H9 (cell line): ENCODE data around the gene USP7. TPM values are rescaled to one million over a fixed set of nuclear protein-coding genes. Genes with fewer than 3 reads are reported as not detected.

Experiments used
- DNase-seq: peaks from one replicate; pipeline ENCODE4 v3.0.0-alpha.2; 2017
- H2AFZ ChIP-seq: one replicate; pipeline ENCODE4 v1.6.1; 2013; ENCODE audit warnings: mild to moderate bottlenecking, low read length, control low read depth, moderate library complexity
- H2AK5ac ChIP-seq: 2 replicates; pipeline ENCODE4 v1.6.1; 2013; ENCODE audit warnings: low read length, control low read depth, mixed read lengths; ENCODE audit not compliant: insufficient read length
- H2BK120ac ChIP-seq: one replicate; pipeline ENCODE4 v1.6.1; 2013; ENCODE audit warnings: low read depth, mild to moderate bottlenecking, low read length, control low read depth, inconsistent platforms; ENCODE audit not compliant: poor library complexity, severe bottlenecking
- H2BK12ac ChIP-seq: 2 replicates; pipeline ENCODE4 v1.6.1; 2013; ENCODE audit warnings: low read length, control low read depth, mixed read lengths, low read depth; ENCODE audit not compliant: insufficient read length
- H2BK15ac ChIP-seq: 2 replicates; pipeline ENCODE4 v1.6.1; 2013; ENCODE audit warnings: low read depth, low read length, control low read depth
- H2BK20ac ChIP-seq: one replicate; pipeline ENCODE4 v1.6.1; 2013; ENCODE audit warnings: low read depth, mild to moderate bottlenecking, low read length, control low read depth, inconsistent platforms; ENCODE audit not compliant: poor library complexity, severe bottlenecking
- H2BK5ac ChIP-seq: 2 replicates; pipeline ENCODE4 v1.6.1; 2013; ENCODE audit warnings: low read length, control low read depth, mixed read lengths; ENCODE audit not compliant: insufficient read length
- H3K14ac ChIP-seq: 2 replicates; pipeline ENCODE4 v1.6.1; 2013; ENCODE audit warnings: low read length, control low read depth; ENCODE audit not compliant: insufficient read depth
- H3K18ac ChIP-seq: 2 replicates; pipeline ENCODE4 v1.6.1; 2013; ENCODE audit warnings: low read depth, mild to moderate bottlenecking, mixed read lengths, low read length, control low read depth; ENCODE audit not compliant: insufficient read length
- H3K23ac ChIP-seq: 2 replicates; pipeline ENCODE4 v1.6.1; 2013; ENCODE audit warnings: low read length, control low read depth, mixed read lengths, low read depth; ENCODE audit not compliant: insufficient read length
- H3K23me2 ChIP-seq: 2 replicates; pipeline ENCODE4 v1.6.1; 2013; ENCODE audit warnings: low read depth, mild to moderate bottlenecking, mixed read lengths, low read length, control low read depth; ENCODE audit not compliant: insufficient read length, poor library complexity, severe bottlenecking
- H3K27ac ChIP-seq: 2 replicates; pipeline ENCODE4 v1.5.1; 2013; ENCODE audit warnings: low read length, control low read depth, mixed read lengths, low read depth; ENCODE audit not compliant: insufficient read length
- H3K27me3 ChIP-seq: 2 replicates; pipeline ENCODE4 v1.6.1; 2013; ENCODE audit warnings: low read length, control low read depth, inconsistent platforms; ENCODE audit not compliant: insufficient read depth
- H3K4ac ChIP-seq: 2 replicates; pipeline ENCODE4 v1.6.1; 2013; ENCODE audit warnings: low read depth, mild to moderate bottlenecking, control low read depth, inconsistent platforms, low read length, moderate library complexity
- H3K4me1 ChIP-seq: 2 replicates; pipeline ENCODE4 v1.6.1; 2013; ENCODE audit warnings: low read length, control low read depth, inconsistent platforms; ENCODE audit not compliant: insufficient read depth
- H3K4me2 ChIP-seq: 2 replicates; pipeline ENCODE4 v1.6.1; 2013; ENCODE audit warnings: low read length, control low read depth, mixed read lengths; ENCODE audit not compliant: insufficient read length, insufficient read depth
- H3K56ac ChIP-seq: 2 replicates; pipeline ENCODE4 v1.6.1; 2013; ENCODE audit warnings: low read depth, mild to moderate bottlenecking, mixed read lengths, low read length, control low read depth; ENCODE audit not compliant: insufficient read length
- H3K79me1 ChIP-seq: 2 replicates; pipeline ENCODE4 v1.6.1; 2013; ENCODE audit warnings: low read depth, mild to moderate bottlenecking, moderate library complexity, low read length, control low read depth, inconsistent platforms; ENCODE audit not compliant: insufficient read depth, poor library complexity, severe bottlenecking
- H3K79me2 ChIP-seq: 2 replicates; pipeline ENCODE4 v1.6.1; 2013; ENCODE audit warnings: low read length, control low read depth, inconsistent platforms; ENCODE audit not compliant: insufficient read depth
- H3K9ac ChIP-seq: 2 replicates; pipeline ENCODE4 v1.6.1; 2013; ENCODE audit warnings: low read length, control low read depth, mixed read lengths; ENCODE audit not compliant: insufficient read length; ENCODE audit errors: extremely low read depth
- H3K9me3 ChIP-seq: one replicate; pipeline ENCODE4 v1.6.1; 2013; ENCODE audit warnings: low read depth, low read length, inconsistent platforms; ENCODE audit not compliant: control insufficient read depth
- H3T11ph ChIP-seq: one replicate; pipeline ENCODE4 v1.6.1; 2013; ENCODE audit warnings: mild to moderate bottlenecking, low read length, control low read depth, inconsistent platforms
- H4K20me1 ChIP-seq: one replicate; pipeline ENCODE4 v1.6.1; 2013; ENCODE audit not compliant: control insufficient read depth, insufficient read length, insufficient read depth
- H4K5ac ChIP-seq: 2 replicates; pipeline ENCODE4 v1.6.1; 2013; ENCODE audit warnings: low read depth, mild to moderate bottlenecking, mixed read lengths, low read length, control low read depth; ENCODE audit not compliant: insufficient read length
- H4K8ac ChIP-seq: replicated peaks from 2 replicates; pipeline ENCODE4 v1.6.1; 2013; ENCODE audit warnings: low read length, control low read depth, mixed read lengths, low read depth; ENCODE audit not compliant: insufficient read length
- H4K91ac ChIP-seq: 2 replicates; pipeline ENCODE4 v1.6.1; 2013; ENCODE audit warnings: low read depth, mild to moderate bottlenecking, moderate library complexity, mixed read lengths, low read length, control low read depth; ENCODE audit not compliant: insufficient read length
- H3K27ac Mint-ChIP-seq, 3 experiments: 2 replicates in 2 of 3; 3 replicates in 1 of 3; pipeline ENCODE4 v1.8.0; 2020 to 2021; ENCODE audit warnings: mixed read lengths in 3 of 3, mild to moderate bottlenecking in 1 of 3, moderate library complexity in 1 of 3
- H3K27me3 Mint-ChIP-seq: 2 replicates; pipeline ENCODE4 v1.8.0; 2021; ENCODE audit warnings: low read depth, mild to moderate bottlenecking, moderate library complexity, mixed read lengths
- H3K36me3 Mint-ChIP-seq, 3 experiments: 2 replicates in 2 of 3; 3 replicates in 1 of 3; pipeline ENCODE4 v1.8.0; 2020 to 2021; ENCODE audit warnings: low read depth in 3 of 3, mixed read lengths in 3 of 3; ENCODE audit not compliant: insufficient read depth in 1 of 3
- H3K4me1 Mint-ChIP-seq, 2 experiments: 2 replicates each; pipeline ENCODE4 v1.8.0; 2020; ENCODE audit warnings: mixed read lengths in 2 of 2
- H3K4me3 Mint-ChIP-seq, 2 experiments: 2 replicates in 1 of 2; 3 replicates in 1 of 2; pipeline ENCODE4 v1.8.0; 2020 to 2021; ENCODE audit warnings: mild to moderate bottlenecking in 2 of 2, mixed read lengths in 2 of 2, moderate library complexity in 1 of 2
- H3K9me3 Mint-ChIP-seq, 2 experiments: 2 replicates in 1 of 2; 3 replicates in 1 of 2; pipeline ENCODE4 v1.8.0; 2020; ENCODE audit warnings: mild to moderate bottlenecking in 2 of 2, mixed read lengths in 2 of 2, moderate library complexity in 1 of 2
- CTCF ChIP-seq: fragments of 200-600 bp; sonication (generic); conservative IDR thresholded peaks from 3 replicates; pipeline ENCODE4 v1.8.0; 2021; ENCODE audit warnings: antibody characterized with exemption, mild to moderate bottlenecking
- WGBS: extraction: QIAGEN DNeasy Blood & Tissue Kit; methylation state at CpG from one replicate; pipeline ENCODE4 v1.1.7; 2013; ENCODE audit warnings: missing lambda C conversion rate, low lambda C conversion rate, mixed read lengths; ENCODE audit not compliant: insufficient read length; ENCODE audit errors: extremely low coverage; 5-methylcytosine and 5-hydroxymethylcytosine counted together
- total RNA-seq: library from RNA; stranded (reverse); gene quantifications from 2 replicates; pipeline ENCODE4 v1.2.1, GENCODE V29; 2021

USP7 gene
- total RNA-seq, 1 experiment from 2014 or later: 192 TPM

DNA sequence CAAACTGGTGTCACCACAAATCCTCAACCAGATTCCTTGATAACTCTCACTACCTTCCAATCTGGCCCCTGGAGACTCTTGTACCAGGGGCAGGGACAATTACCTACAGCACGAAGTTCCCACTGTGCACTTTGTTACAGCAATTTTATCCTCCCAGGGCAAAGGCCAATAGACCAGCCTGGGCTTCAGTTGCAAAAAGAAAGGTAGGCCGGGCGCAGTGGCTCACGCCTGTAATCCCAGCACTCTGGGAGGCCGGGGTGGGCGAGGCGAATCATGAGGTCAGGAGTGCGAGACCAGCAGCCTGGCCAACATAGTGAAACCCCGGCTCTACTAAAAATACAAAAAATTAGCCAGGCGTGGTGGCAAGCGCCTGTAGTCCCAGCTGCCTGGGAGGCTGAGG is 36.9 kb downstream of the USP7 start:
- Histone ChIP-seq H3K79me2 (peaks cover 31% of the 10 kb centered on the region; the same call in 1 of the 2 replicates), H3K9ac (no peak overlapping the region)

More for the DNA sequence above, 36.9 kb downstream of the USP7 start:
- no peak overlapping the region for H4K8ac ChIP-seq
- peaks cover 6% of the 10 kb centered on the region for H3K79me1 ChIP-seq
- H4K20me1 ChIP-seq: no peaks in the 10 kb centered on the region
- Mint-ChIP-seq H3K4me3 (no peak overlapping the region), H3K9me3 (no peaks in the 10 kb centered on the region), H3K27me3 (no peaks in the 10 kb centered on the region), H3K4me1 (peaks cover 12 to 15% of the 10 kb centered on the region in 2 experiments), H3K36me3 (peaks cover 34 to 66% (median 47%) of the 10 kb centered on the region in 3 experiments; a peak in 6 of 7 replicates), H3K27ac (peak overlapping the region in 2 of 3 experiments; percentile 38 to 51; a peak in 2 of 7 replicates)
- H2BK15ac ChIP-seq: no peak overlapping the region
- H3K27ac ChIP-seq: no peak overlapping the region
- no peak overlapping the region for H2BK20ac ChIP-seq
- no peak overlapping the region for H3K14ac ChIP-seq
- no peaks in the 10 kb centered on the region for H3K27me3 ChIP-seq
- no peak overlapping the region for H4K5ac ChIP-seq
- H2AK5ac ChIP-seq: no peak overlapping the region
- no peak for TF ChIP-seq CTCF
- WGBS: no CpG with 5 or more reads among the region's 11 CpGs
- no peak overlapping the region for H2BK5ac ChIP-seq
- H3K23ac ChIP-seq: no peak overlapping the region
- no peak overlapping the region for H3K4ac ChIP-seq
- no peak overlapping the region for H2BK12ac ChIP-seq
- no peak overlapping the region for H3T11ph ChIP-seq
- no peak overlapping the region for H2BK120ac ChIP-seq
- no peak overlapping the region for H3K56ac ChIP-seq
- no peaks in the 10 kb centered on the region for H3K9me3 ChIP-seq
- no peak overlapping the region for H4K91ac ChIP-seq
- H2AFZ ChIP-seq: no peak overlapping the region
- no peaks in the 10 kb centered on the region for H3K23me2 ChIP-seq
- no peak overlapping the region for H3K18ac ChIP-seq
- H3K4me2 ChIP-seq: no peak overlapping the region
- no peak for DNase-seq
- H3K4me1 ChIP-seq: no peaks in the 10 kb centered on the region
